KMS-11 (cell line): ENCODE measurements around the gene LRRC63.

Source experiments
- H2AFZ ChIP-seq: fragments of 200-600 bp; sonication (generic); 2 replicates; pipeline ENCODE4 v1.6.1; 2016; ENCODE audit warnings: antibody characterized with exemption, mixed run types, low read depth
- H3K27ac ChIP-seq: fragments of 200-600 bp; sonication (generic); 2 replicates; pipeline ENCODE4 v1.6.1; 2016; ENCODE audit warnings: mild to moderate bottlenecking, mixed run types
- H3K27me3 ChIP-seq: fragments of 200-600 bp; sonication (generic); 2 replicates; pipeline ENCODE4 v1.6.1; 2017; ENCODE audit warnings: mild to moderate bottlenecking, low read depth, mixed run types, moderate library complexity; ENCODE audit not compliant: insufficient read depth
- H3K36me3 ChIP-seq: fragments of 200-600 bp; sonication (generic); 2 replicates; pipeline ENCODE4 v1.6.1; 2017; ENCODE audit warnings: mild to moderate bottlenecking, mixed run types; ENCODE audit not compliant: insufficient read depth
- H3K4me1 ChIP-seq: fragments of 200-600 bp; sonication (generic); 2 replicates; pipeline ENCODE4 v1.6.1; 2016; ENCODE audit warnings: mild to moderate bottlenecking, low read depth, mixed run types; ENCODE audit not compliant: poor library complexity, severe bottlenecking
- H3K4me2 ChIP-seq: fragments of 200-600 bp; sonication (generic); 2 replicates; pipeline ENCODE4 v1.7.0; 2016; ENCODE audit warnings: mild to moderate bottlenecking, mixed run types
- H3K4me3 ChIP-seq: fragments of 200-600 bp; sonication (generic); IDR thresholded peaks from 2 replicates; pipeline ENCODE4 v1.6.1; 2017; ENCODE audit warnings: low read depth, low read length, mixed read lengths; ENCODE audit not compliant: insufficient read depth
- H3K79me2 ChIP-seq: fragments of 200-600 bp; sonication (generic); 2 replicates; pipeline ENCODE4 v1.6.1; 2016; ENCODE audit warnings: low read depth, mixed run types; ENCODE audit not compliant: insufficient read depth
- H3K9ac ChIP-seq: fragments of 200-600 bp; sonication (generic); 2 replicates; pipeline ENCODE4 v1.6.1; 2016; ENCODE audit warnings: mild to moderate bottlenecking, mixed run types
- H4K20me1 ChIP-seq: fragments of 200-600 bp; sonication (generic); 2 replicates; pipeline ENCODE4 v1.6.1; 2016; ENCODE audit warnings: mild to moderate bottlenecking, mixed run types; ENCODE audit not compliant: insufficient read depth
- TF ChIP-seq, protein P1 (sequence below): fragments of 200-600 bp; sonication (generic); conservative IDR thresholded peaks from 2 replicates; pipeline ENCODE4 v1.6.1; 2017; ENCODE audit warnings: low read depth, mild to moderate bottlenecking, antibody characterized with exemption, low read length, moderate library complexity, mixed read lengths

The LRRC63 gene

DNA sequence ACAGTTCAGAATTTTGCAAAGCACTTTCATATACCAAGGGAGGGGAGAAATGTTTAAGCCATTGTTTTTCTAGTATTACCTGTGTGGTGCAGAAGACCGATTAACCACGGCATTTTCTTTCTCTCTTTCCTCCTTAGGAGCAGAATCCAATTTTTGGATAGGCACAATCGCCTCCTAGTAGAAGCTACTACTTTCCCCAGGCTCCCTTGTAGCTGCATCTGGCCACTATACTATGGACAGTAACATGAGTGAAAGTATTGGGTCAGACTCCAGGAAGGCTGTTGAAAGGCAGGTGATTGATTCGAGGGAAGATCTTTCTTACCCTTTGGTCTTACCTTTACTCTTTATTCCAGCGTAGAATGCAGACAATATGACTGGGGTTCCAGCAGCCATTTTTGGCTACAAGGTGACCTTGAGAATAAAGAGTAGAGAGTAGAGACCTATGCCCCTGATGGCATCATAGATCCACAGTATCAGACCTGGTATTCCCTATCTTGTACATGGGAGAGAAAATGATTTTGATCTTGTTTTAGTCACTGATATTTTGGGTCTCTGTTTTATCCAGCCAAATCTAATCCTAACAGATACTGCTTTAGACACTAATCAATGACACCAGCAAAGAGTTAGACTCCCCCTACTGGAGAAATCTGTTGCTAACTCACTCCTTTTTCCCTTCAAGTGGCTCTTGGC lies 77.0 kb downstream of the LRRC63 start:
- H3K4me3 ChIP-seq: no peak overlapping the region
- peak overlapping the region; percentile 26; the same call in 1 of the 2 replicates for H2AFZ ChIP-seq
- no peak overlapping the region for H3K4me2 ChIP-seq
- H3K79me2 ChIP-seq: no peaks in the 10 kb centered on the region
- no peak overlapping the region for H3K27ac ChIP-seq
- no peaks in the 10 kb centered on the region for H3K36me3 ChIP-seq
- H3K4me1 ChIP-seq: peaks cover 12% of the 10 kb centered on the region
- no peaks in the 10 kb centered on the region for H3K27me3 ChIP-seq
- no peaks in the 10 kb centered on the region for H4K20me1 ChIP-seq
- TF ChIP-seq, protein P1, sequence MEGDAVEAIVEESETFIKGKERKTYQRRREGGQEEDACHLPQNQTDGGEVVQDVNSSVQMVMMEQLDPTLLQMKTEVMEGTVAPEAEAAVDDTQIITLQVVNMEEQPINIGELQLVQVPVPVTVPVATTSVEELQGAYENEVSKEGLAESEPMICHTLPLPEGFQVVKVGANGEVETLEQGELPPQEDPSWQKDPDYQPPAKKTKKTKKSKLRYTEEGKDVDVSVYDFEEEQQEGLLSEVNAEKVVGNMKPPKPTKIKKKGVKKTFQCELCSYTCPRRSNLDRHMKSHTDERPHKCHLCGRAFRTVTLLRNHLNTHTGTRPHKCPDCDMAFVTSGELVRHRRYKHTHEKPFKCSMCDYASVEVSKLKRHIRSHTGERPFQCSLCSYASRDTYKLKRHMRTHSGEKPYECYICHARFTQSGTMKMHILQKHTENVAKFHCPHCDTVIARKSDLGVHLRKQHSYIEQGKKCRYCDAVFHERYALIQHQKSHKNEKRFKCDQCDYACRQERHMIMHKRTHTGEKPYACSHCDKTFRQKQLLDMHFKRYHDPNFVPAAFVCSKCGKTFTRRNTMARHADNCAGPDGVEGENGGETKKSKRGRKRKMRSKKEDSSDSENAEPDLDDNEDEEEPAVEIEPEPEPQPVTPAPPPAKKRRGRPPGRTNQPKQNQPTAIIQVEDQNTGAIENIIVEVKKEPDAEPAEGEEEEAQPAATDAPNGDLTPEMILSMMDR: peak; percentile 75
- no peak overlapping the region for H3K9ac ChIP-seq

DNA sequence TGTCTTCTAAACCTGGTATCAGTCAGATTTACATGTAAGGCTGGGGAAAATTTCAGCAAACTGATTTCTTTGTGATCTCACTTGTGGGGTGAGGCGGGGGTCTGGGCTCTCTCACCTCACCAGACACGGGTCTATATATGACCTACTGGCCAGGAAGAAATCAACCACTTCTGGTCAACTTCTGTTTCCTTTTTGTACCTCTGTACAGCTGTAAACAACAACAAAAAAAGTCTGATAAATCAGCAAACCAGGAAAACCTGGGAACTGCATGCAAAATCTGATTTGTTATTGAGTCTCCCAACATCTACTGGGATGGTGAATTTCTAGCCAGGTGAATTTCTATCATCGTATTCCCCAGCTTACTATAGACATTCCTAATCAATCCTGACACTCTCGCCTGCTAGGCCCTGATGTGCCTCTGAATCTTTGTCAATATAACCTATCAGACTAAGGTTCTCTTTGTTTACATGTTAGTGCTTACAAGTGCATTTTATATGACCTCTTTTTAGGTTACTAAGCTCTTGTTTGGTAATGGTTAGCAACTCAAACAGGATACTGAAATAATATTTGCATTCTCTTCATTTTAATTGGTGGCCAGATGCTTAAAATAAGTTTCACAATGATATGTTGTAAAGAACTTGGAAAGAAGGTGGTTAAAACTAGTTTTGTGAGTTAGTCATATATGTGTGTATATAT lies 77.7 kb downstream of the LRRC63 start:
- Histone ChIP-seq H4K20me1 (no peaks in the 10 kb centered on the region), H3K36me3 (no peaks in the 10 kb centered on the region), H3K4me3 (no peak overlapping the region), H2AFZ (no peak overlapping the region; the same call in none of the 2 replicates), H3K9ac (no peak overlapping the region), H3K79me2 (no peaks in the 10 kb centered on the region), H3K27me3 (no peaks in the 10 kb centered on the region), H3K4me1 (peaks cover 13% of the 10 kb centered on the region), H3K27ac (no peak overlapping the region), H3K4me2 (no peak overlapping the region)
- TF ChIP-seq, protein P1: no peak; the same call in 1 of the 2 replicates

DNA sequence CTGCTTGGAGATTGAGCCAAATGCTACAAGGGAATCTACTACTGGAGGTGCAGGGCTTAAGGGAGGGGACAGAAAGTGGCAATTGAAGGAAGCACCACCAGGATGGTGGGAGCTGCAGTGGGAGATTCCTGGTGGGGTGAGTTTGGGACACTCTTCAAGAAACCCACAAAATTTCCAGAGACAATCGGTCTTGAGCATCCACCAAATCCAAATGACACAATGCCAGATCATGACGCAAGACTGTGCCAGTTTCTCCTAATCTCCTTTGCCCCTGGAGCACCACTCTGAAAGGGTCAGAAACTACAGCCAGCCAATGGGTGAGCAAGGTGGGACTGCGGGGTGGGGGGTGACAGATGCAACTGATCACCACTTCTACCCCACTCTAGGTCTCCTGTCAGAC lies 78.7 kb downstream of the LRRC63 start:
- no peak overlapping the region for H3K4me3 ChIP-seq
- no peak overlapping the region for H3K4me2 ChIP-seq
- H4K20me1 ChIP-seq: no peaks in the 10 kb centered on the region
- no peaks in the 10 kb centered on the region for H3K36me3 ChIP-seq
- H3K4me1 ChIP-seq: peaks cover 23% of the 10 kb centered on the region
- no peak overlapping the region for H2AFZ ChIP-seq
- no peaks in the 10 kb centered on the region for H3K79me2 ChIP-seq
- no peak overlapping the region for H3K27ac ChIP-seq
- no peak overlapping the region for H3K9ac ChIP-seq
- TF ChIP-seq, protein P1: no peak
- H3K27me3 ChIP-seq: no peaks in the 10 kb centered on the region

DNA sequence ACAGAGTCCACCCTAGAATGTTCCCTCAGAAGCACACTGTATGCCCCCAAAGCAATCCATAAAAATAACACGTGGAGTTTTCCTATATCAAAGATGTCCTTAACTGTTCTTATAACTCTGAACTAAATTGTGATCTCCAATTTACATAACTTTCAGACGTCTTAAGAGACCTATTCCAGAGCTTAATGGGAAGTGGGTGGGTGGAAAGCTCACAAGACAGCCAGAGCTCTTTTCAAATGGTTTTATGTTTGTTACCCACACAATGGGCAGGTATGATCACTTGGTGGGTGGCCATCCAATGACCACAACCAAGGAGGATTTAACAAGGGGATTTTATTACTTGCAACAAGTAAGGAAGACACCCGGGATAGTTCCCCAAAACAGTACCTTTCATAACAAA lies 81.7 kb downstream of the LRRC63 start:
- H4K20me1 ChIP-seq: no peaks in the 10 kb centered on the region
- H3K4me1 ChIP-seq: peaks cover 42% of the 10 kb centered on the region
- H3K79me2 ChIP-seq: no peaks in the 10 kb centered on the region
- TF ChIP-seq, protein P1: no peak
- no peak overlapping the region for H3K9ac ChIP-seq
- H3K4me3 ChIP-seq: no peak overlapping the region
- H3K36me3 ChIP-seq: no peaks in the 10 kb centered on the region
- H3K27ac ChIP-seq: no peak overlapping the region
- no peak overlapping the region for H2AFZ ChIP-seq
- H3K27me3 ChIP-seq: no peaks in the 10 kb centered on the region
- H3K4me2 ChIP-seq: no peak overlapping the region
